Neural progenitor cell (in vitro differentiated cells): ENCODE results near the gene E2F1.

ENCODE experiments used
- EZH2 ChIP-seq: fragments of 200-600 bp; sonication (generic); IDR thresholded peaks from 2 replicates; pipeline ENCODE4 v1.6.1; 2017; ENCODE audit warnings: antibody characterized with exemption, mild to moderate bottlenecking, moderate library complexity
- EZH2phosphoT487 ChIP-seq: fragments of 200-600 bp; sonication (generic); IDR thresholded peaks from 2 replicates; pipeline ENCODE4 v1.6.1; 2017; ENCODE audit warnings: antibody characterized with exemption
- TF ChIP-seq, protein P1 (sequence below): fragments of 200-600 bp; sonication (generic); IDR thresholded peaks from 2 replicates; pipeline ENCODE4 v1.5.1; 2017; ENCODE audit warnings: antibody characterized with exemption, mild to moderate bottlenecking

DNA sequence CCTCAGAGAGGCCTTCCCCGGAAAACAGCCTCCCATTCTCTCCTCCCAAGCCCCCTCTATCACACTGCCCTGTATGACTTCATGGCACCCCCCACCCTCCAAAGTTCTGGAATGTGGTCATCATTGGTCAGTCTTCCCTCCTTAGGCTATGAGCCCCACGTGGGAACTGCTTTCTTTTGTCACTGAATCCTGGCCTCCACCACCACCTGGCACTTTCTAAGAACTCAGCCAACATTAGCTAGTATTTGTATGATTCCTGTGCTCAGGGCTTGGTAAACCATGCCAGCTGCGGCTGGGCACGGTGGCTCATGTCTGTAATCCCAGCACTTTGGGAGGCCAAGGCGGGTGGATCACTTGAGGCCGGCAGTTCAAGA is 8.4 kb upstream of the E2F1 start:
- TF ChIP-seq, protein P1, sequence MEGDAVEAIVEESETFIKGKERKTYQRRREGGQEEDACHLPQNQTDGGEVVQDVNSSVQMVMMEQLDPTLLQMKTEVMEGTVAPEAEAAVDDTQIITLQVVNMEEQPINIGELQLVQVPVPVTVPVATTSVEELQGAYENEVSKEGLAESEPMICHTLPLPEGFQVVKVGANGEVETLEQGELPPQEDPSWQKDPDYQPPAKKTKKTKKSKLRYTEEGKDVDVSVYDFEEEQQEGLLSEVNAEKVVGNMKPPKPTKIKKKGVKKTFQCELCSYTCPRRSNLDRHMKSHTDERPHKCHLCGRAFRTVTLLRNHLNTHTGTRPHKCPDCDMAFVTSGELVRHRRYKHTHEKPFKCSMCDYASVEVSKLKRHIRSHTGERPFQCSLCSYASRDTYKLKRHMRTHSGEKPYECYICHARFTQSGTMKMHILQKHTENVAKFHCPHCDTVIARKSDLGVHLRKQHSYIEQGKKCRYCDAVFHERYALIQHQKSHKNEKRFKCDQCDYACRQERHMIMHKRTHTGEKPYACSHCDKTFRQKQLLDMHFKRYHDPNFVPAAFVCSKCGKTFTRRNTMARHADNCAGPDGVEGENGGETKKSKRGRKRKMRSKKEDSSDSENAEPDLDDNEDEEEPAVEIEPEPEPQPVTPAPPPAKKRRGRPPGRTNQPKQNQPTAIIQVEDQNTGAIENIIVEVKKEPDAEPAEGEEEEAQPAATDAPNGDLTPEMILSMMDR = no peak
- no peak for TF ChIP-seq EZH2phosphoT487
- TF ChIP-seq EZH2 = no peak
